Measurements from ENCODE around the gene TBX5.

Gene TBX5

GRCh38 chr12:114425031-114425626 lies 19.2 kb upstream of the TBX5 start:
- DNase-seq: no peak

GRCh38 chr12:114420944-114421335 lies 15.0 kb upstream of the TBX5 start:
- peak in 1 of 3 experiments; percentile 5 for DNase-seq

GRCh38 chr12:114420182-114420943 lies 14.4 kb upstream of the TBX5 start:
- DNase-seq: no peak

- no peak for DNase-seq
Measured at GRCh38 chr12:114416028-114416427, 10.1 kb upstream of the TBX5 start.

- DNase-seq: no peak
Measured at GRCh38 chr12:114415525-114415868, 9.6 kb upstream of the TBX5 start.

GRCh38 chr12:114414866-114415524 lies 9.1 kb upstream of the TBX5 start:
- no peak for DNase-seq

GRCh38 chr12:114414031-114414865 lies 8.3 kb upstream of the TBX5 start:
- DNase-seq: no peak

GRCh38 chr12:114412825-114413749 lies 7.1 kb upstream of the TBX5 start:
- no peak for DNase-seq

- no peak for DNase-seq
Measured at GRCh38 chr12:114412307-114412706, 6.4 kb upstream of the TBX5 start.

- DNase-seq: no peak
Measured at GRCh38 chr12:114411071-114411837, 5.3 kb upstream of the TBX5 start.

- DNase-seq: no peak
Measured at GRCh38 chr12:114409852-114410600, 4.1 kb upstream of the TBX5 start.

- DNase-seq: no peak
Measured at GRCh38 chr12:114408886-114409851, 3.2 kb upstream of the TBX5 start.

GRCh38 chr12:114408471-114408885 lies 2.5 kb upstream of the TBX5 start:
- no peak for DNase-seq

- no peak for DNase-seq
Measured at GRCh38 chr12:114407842-114408411, 2.0 kb upstream of the TBX5 start.

- no peak for DNase-seq
Measured at GRCh38 chr12:114406984-114407841, 1.3 kb upstream of the TBX5 start.

GRCh38 chr12:114406316-114406983 lies 506 bp upstream of the TBX5 start:
- no peak for DNase-seq

- DNase-seq: no peak
Measured at GRCh38 chr12:114404926-114405518, 922 bp downstream of the TBX5 start.
